Skin epidermis (tissue), 12 donors: Measurements from ENCODE around the gene RIPK1.
"Not testable (repeated sequence)": the region's sequence is repeated elsewhere in the genome, so short reads cannot be mapped to it uniquely, and the experiment has no call there.

Source experiments
- H3K27ac ChIP-seq, 21 experiments: fragments of 200-600 bp; sonication (generic) in 11 of 21; one replicate each; pipeline ENCODE4 v1.5.0; 2020; ENCODE audit warnings: mild to moderate bottlenecking in 3 of 21, inconsistent platforms in 2 of 21, moderate library complexity in 2 of 21
- H3K4me3 ChIP-seq, 7 experiments: fragments of 200-600 bp; sonication (generic) in 2 of 7; one replicate each; pipeline ENCODE4 v1.5.0; 2020; ENCODE audit warnings: inconsistent platforms in 2 of 7, mild to moderate bottlenecking in 2 of 7, moderate library complexity in 1 of 7

Gene RIPK1

DNA sequence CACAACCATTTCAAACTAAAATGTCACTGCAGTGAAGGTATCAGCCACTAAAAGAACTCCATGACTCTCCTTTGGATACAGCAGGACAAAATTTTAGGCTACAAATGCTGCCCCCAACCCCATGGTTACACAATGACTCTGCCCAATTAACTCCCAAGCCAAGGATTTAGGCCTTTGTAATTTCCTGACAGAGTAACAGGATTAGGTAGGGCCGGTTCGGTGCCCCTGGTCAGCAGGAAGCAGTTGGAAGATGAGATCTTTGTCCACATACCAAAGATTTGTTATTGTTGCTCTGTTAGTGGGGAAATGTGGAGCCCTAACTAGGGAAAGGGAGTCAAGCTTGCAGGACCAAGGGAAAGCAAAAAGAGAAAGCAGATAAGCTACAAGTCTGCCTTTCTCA is 26.7 kb upstream of the RIPK1 start:
- Histone ChIP-seq H3K27ac (no peak overlapping the region), H3K4me3 (no peak overlapping the region)

- Histone ChIP-seq H3K4me3 (no peak overlapping the region), H3K27ac (no peak overlapping the region)
These were observed 22.9 kb upstream of the RIPK1 start for GRCh38 chr6:3045369-3045768.

DNA sequence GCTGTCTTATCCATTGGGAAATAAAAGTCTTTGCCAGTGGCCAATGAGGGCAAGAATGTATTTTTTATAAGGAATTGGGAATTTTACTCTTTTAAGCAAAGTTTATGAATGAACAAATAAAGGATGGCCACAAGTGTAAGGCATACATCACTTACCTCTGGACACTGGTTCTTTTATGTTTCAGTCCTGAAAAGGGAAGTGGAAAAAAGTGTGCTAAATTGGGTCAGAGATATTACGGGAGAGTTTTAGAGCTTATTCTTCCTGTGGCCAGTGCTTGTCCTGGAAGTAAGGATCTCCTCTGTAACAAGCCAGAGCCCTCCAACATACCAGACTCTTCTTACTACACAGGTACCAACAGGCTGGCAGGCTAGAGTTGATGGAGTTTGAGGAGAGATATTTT is 22.5 kb upstream of the RIPK1 start:
- H3K27ac ChIP-seq, result no peak overlapping the region
- H3K4me3 ChIP-seq, result no peak overlapping the region

- H3K27ac ChIP-seq, result no peak overlapping the region
- H3K4me3 ChIP-seq, result no peak overlapping the region
These were observed 22.0 kb upstream of the RIPK1 start for GRCh38 chr6:3046295-3046694.

- not testable (repeated sequence) for H3K27ac ChIP-seq, H3K4me3 ChIP-seq
These were observed 20.3 kb upstream of the RIPK1 start for GRCh38 chr6:3048009-3048408.

GRCh38 chr6:3052481-3053230 is 15.6 kb upstream of the RIPK1 start:
- peak overlapping the region in 4 of 21 experiments; percentile 23 to 87 (median 52) for H3K27ac ChIP-seq

GRCh38 chr6:3053231-3053508 is 15.1 kb upstream of the RIPK1 start:
- Histone ChIP-seq H3K4me3 (peak overlapping the region; percentile 21 to 42 (median 29)), H3K27ac (peak overlapping the region in 15 of 21 experiments; percentile 1 to 87 (median 68))

More at GRCh38 chr6:3052481-3053230, 15.6 kb upstream of the RIPK1 start:
- H3K4me3 ChIP-seq, result peak overlapping the region in 1 of 7 experiments; percentile 34

- H3K4me3 ChIP-seq, result peak overlapping the region; percentile 2 to 42 (median 29)
- peak overlapping the region in 11 of 21 experiments; percentile 7 to 87 (median 69) for H3K27ac ChIP-seq
These were observed 13.8 kb upstream of the RIPK1 start for GRCh38 chr6:3054229-3055157.

DNA sequence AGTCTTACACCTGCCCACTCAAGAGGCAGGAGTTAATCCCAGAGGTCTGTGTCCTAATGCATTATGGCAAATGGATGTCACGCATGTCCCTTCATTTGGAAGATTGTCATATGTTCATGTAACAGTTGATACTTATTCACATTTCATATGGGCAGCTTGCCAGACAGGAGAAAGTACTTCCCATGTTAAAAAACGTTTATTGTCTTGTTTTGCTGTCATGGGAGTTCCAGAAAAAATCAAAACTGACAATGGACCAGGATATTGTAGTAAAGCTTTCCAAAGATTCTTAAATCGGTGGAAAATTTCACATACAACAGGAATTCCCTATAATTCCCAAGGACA is 13.2 kb upstream of the RIPK1 start:
- not testable (repeated sequence) for H3K4me3 ChIP-seq
- H3K27ac ChIP-seq, result peak overlapping the region in 3 of 21 experiments; percentile 7 to 69 (median 44)

GRCh38 chr6:3057063-3057770 is 11.1 kb upstream of the RIPK1 start:
- no peak overlapping the region for H3K27ac ChIP-seq
- H3K4me3 ChIP-seq, result no peak overlapping the region

- Histone ChIP-seq H3K4me3 (no peak overlapping the region), H3K27ac (no peak overlapping the region)
These were observed 9.3 kb upstream of the RIPK1 start for GRCh38 chr6:3058957-3059356.

DNA sequence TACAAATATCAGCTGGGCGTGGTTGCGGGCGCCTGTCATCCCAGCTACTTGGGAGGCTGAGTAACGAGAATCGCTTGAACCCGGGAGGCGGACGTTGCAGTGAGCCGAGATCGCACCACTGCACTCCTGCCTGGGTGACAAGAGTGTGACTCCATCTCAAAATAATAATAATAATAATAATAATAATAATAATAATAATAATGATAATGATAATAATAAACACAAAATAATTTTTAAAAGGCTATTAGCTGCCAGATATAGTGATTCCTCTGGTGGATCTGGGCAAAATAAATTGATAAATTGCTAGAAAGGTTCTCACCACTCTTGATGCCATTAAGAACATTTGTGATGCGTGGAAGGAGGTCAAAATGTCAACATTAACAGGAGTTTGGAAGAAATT is 8.2 kb upstream of the RIPK1 start:
- H3K27ac ChIP-seq, H3K4me3 ChIP-seq: not testable (repeated sequence)

DNA sequence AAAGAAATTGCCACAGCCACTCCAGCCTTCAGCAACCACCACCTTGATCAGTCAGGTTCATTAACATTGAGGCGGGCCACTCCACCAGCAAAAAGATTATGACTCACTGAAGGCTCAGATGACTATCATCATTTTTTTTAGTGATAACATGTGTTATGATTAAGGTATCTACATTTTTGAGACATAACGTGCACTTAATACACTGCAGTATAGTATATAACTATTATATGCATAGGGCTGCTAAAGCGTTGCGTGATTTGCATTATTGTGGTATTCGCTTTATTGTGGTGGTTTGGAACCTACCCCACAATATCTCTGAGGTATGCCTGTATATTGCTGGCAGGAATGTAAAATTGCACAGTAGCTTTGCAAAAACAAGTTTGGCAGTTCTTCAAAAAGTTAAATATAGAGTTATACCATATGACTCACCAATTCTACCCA is 6.8 kb upstream of the RIPK1 start:
- no peak overlapping the region for H3K4me3 ChIP-seq
- no peak overlapping the region for H3K27ac ChIP-seq

DNA sequence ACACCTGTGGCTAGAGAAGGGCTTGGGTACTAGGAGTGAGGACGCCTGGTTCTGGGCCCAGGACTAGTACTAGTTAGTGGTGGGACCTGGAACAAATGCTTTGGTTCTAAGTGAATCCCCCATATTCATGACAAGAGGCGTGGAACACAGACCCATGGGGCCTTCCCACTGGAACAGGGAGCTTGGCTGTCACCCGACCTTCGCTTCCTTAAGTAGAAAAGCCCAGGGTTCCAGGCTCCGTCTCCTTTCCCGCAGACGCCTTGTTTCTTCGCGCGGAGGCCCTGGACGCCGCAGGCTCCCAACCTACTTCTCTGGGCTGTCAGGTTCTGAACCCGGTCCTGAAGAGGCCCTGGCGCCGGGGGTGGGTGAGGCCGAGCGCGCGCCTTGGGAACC is 5.0 kb upstream of the RIPK1 start:
- peak overlapping the region; percentile 60 to 87 (median 73) for H3K4me3 ChIP-seq
- peak overlapping the region in 19 of 21 experiments; percentile 69 to 95 (median 87) for H3K27ac ChIP-seq

DNA sequence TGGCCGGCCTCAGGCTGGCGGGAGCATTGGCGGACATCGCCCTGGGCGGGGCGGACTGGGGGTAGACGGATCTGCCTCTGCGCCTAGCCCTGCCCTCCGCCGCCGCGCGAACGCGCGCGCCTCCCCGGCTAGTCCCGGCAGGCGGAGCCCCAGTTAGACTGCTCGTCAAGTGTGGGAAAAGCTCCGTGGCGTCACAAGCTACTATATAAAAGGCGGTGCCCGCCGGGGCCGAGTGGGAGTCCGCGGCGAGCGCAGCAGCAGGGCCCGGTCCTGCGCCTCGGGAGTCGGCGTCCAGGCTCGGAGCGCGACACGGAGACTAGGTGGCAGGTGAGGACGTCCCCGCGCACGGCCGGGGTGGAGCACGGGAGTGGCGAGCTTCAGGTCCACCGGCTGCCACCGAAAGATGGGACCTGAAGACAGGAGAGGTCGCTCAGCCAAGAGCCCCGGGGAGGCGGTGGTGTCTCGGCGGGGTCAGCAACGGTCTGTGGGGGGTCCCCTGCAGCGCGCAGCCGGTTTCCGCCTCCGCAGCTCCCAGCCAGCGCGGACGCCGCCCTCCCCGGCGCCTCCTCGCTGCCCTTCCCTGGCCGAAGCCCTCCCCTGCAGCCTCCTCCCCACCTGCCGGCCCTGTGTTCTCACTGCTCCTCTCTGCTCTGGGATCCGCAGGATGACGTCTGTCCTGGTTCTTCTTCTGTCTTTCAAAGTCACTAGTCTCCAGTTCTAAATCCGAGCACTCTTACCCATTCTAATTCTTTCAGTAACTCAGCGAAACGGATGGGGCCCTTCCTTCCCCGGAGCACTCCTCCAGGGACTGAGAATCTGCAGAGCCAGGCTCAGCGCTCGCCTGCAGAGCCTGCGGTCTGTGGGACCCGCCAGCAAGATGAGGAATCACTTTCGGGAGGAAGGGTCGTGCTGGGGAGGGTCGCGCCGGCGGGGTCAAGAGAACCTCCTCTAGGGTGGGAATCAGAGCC is 4.3 kb upstream of the RIPK1 start:
- Histone ChIP-seq H3K4me3 (peak overlapping the region; percentile 60 to 87 (median 73)), H3K27ac (peak overlapping the region; percentile 27 to 95 (median 87))

- no peak overlapping the region for H3K27ac ChIP-seq
- no peak overlapping the region for H3K4me3 ChIP-seq
These were observed 3.3 kb downstream of the RIPK1 start for GRCh38 chr6:3071568-3071967.

DNA sequence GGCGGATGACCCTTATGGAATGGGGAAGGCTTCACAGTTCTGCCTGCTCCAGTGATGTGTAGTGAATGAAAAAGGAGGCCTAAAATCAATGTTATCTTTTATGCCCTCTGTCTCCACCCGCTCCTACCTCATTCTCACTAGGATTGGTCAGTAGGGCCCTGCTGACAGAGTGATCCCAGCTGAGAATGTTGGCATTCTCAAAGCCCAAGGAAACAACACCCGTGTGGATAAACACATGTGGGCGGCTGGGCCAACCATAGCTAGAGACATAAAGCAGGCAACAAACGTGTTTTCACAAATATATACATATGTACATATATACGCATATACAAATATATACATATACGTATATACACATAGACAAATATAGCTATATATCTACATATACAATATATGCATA is 4.5 kb downstream of the RIPK1 start:
- Histone ChIP-seq H3K27ac (no peak overlapping the region), H3K4me3 (no peak overlapping the region)

GRCh38 chr6:3073382-3073781 is 5.1 kb downstream of the RIPK1 start:
- H3K4me3 ChIP-seq, result no peak overlapping the region
- no peak overlapping the region for H3K27ac ChIP-seq

DNA sequence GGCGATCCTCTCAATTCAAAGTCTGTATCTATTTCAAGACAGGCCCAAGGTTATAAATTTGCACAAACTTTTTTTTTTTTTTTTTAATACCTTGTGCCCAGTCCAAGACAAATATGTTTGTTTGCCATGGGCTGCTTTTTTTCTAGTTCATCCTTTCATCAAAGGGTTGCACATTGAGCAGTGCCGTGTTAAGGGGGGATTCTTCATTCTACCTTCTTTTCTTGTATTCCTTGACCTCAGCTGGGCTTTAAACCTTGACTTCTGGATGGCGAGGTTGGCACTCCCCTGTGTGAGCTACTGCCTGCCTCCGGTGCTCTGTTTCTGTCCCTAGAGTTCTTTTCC is 7.4 kb downstream of the RIPK1 start:
- peak overlapping the region in 3 of 21 experiments; percentile 22 to 31 (median 26) for H3K27ac ChIP-seq
- no peak overlapping the region for H3K4me3 ChIP-seq
